ENCODE results near the gene CTH.

- TF ChIP-seq CTCF (IDR thresholded peaks at IDR 0.05) = no peak
- TF ChIP-seq POLR2A (IDR thresholded peaks at IDR 0.05) = no peak
Measured at GRCh38 chr1:70462611-70463010, 51.5 kb downstream of the CTH start.
